IMR-90 (cell line): ENCODE data around the gene CIZ1. TPM values are rescaled to one million over a fixed set of nuclear protein-coding genes. Genes with fewer than 3 reads are reported as not detected.
A peak's percentile ranks its signal among the peaks of the same experiment; 100 is the strongest.

ENCODE experiments used
- ATAC-seq: fragments of 200-7000 bp; cut with Tn5 transposase; 2 replicates; pipeline ENCODE4 v1.9.1; 2020; ENCODE audit warnings: low read depth, mild to moderate bottlenecking, moderate library complexity
- BruUV-seq: library from RNA; stranded (reverse); fragments of 400-500 nt; replicated peaks from 2 replicates; lab custom pipeline; 2021; lab: Mats Ljungman, UMichigan
- CTCF ChIA-PET: fragments of 300-600 bp; formaldehyde crosslinking; extraction: SDS; loops from one replicate; lab custom pipeline; 2021; ENCODE audit warnings: antibody characterized with exemption; lab: Yijun Ruan, JAX
- POLR2A ChIA-PET: fragments of 300-600 bp; sonication (Branson Sonifier 250); formaldehyde crosslinking; loops from one replicate; lab custom pipeline; 2022; ENCODE audit warnings: antibody characterized with exemption; ENCODE audit not compliant: unreplicated experiment; lab: Charles Lee
- DNase-seq: peaks from one replicate; pipeline ENCODE4 v3.0.0; 2013
- H2AFZ ChIP-seq: replicated peaks from 2 replicates; pipeline ENCODE3; 2013; ENCODE audit warnings: low read length, mild to moderate bottlenecking; ENCODE audit not compliant: poor library complexity
- H2AK5ac ChIP-seq: 2 replicates; pipeline ENCODE4 v1.6.1; 2013; ENCODE audit warnings: low read depth, low read length, inconsistent platforms
- H2AK9ac ChIP-seq: replicated peaks from 2 replicates; pipeline ENCODE3; 2013; ENCODE audit warnings: mild to moderate bottlenecking, low read depth, low read length, moderate library complexity; ENCODE audit not compliant: poor library complexity
- H2BK120ac ChIP-seq: 2 replicates; pipeline ENCODE4 v1.6.1; 2013; ENCODE audit warnings: low read depth, low read length, inconsistent platforms
- H2BK15ac ChIP-seq: 3 replicates; pipeline ENCODE4 v1.6.1; 2013; ENCODE audit warnings: low read depth, low read length, inconsistent platforms
- H2BK20ac ChIP-seq: 2 replicates; pipeline ENCODE4 v1.6.1; 2013; ENCODE audit warnings: low read depth, mild to moderate bottlenecking, inconsistent platforms, low read length, moderate library complexity
- H2BK5ac ChIP-seq: 2 replicates; pipeline ENCODE4 v1.6.1; 2013; ENCODE audit warnings: mild to moderate bottlenecking, low read depth, low read length, inconsistent platforms; ENCODE audit not compliant: poor library complexity, severe bottlenecking
- H3K14ac ChIP-seq: replicated peaks from 2 replicates; pipeline ENCODE4 v1.6.1; 2013; ENCODE audit warnings: low read depth, low read length, inconsistent platforms
- H3K18ac ChIP-seq: 2 replicates; pipeline ENCODE4 v1.6.1; 2013; ENCODE audit warnings: low read depth, low read length, control low read depth
- H3K23ac ChIP-seq: 2 replicates; pipeline ENCODE4 v1.6.1; 2013; ENCODE audit warnings: low read depth, low read length, inconsistent platforms
- H3K27ac ChIP-seq: 2 replicates; pipeline ENCODE4 v1.5.1; 2013; ENCODE audit warnings: mild to moderate bottlenecking, control low read depth, low read length; ENCODE audit not compliant: insufficient read depth
- H3K27me3 ChIP-seq: 2 replicates; pipeline ENCODE4 v1.6.1; 2013; ENCODE audit warnings: low read length; ENCODE audit not compliant: control insufficient read depth, insufficient read depth
- H3K36me3 ChIP-seq: 2 replicates; pipeline ENCODE4 v1.6.1; 2013; ENCODE audit warnings: low read length, mixed read lengths; ENCODE audit not compliant: control insufficient read depth, insufficient read depth
- H3K4ac ChIP-seq: 2 replicates; pipeline ENCODE4 v1.6.1; 2013; ENCODE audit warnings: low read depth, low read length, inconsistent platforms
- H3K4me1 ChIP-seq: 2 replicates; pipeline ENCODE4 v1.6.1; 2013; ENCODE audit warnings: low read length, mixed read lengths; ENCODE audit not compliant: control insufficient read depth, insufficient read depth
- H3K4me2 ChIP-seq: 2 replicates; pipeline ENCODE4 v1.6.1; 2013; ENCODE audit warnings: low read depth, mild to moderate bottlenecking, control low read depth, low read length, moderate library complexity
- H3K4me3 ChIP-seq: 2 replicates; pipeline ENCODE4 v1.5.1; 2013; ENCODE audit warnings: low read depth, mild to moderate bottlenecking, control low read depth, low read length, moderate library complexity; ENCODE audit not compliant: insufficient read depth
- H3K56ac ChIP-seq: 2 replicates; pipeline ENCODE4 v1.6.1; 2013; ENCODE audit warnings: low read length, inconsistent platforms; ENCODE audit not compliant: insufficient read depth; ENCODE audit errors: extremely low read depth
- H3K79me1 ChIP-seq, 2 experiments: 2 replicates each; pipeline ENCODE4 v1.6.1; 2013; ENCODE audit warnings: low read length in 2 of 2, inconsistent platforms in 1 of 2, low read depth in 1 of 2
- H3K9ac ChIP-seq: 2 replicates; pipeline ENCODE4 v1.6.1; 2013; ENCODE audit warnings: low read depth, low read length, control low read depth
- H3K9me1 ChIP-seq: 2 replicates; pipeline ENCODE4 v1.6.1; 2013; ENCODE audit warnings: low read length, inconsistent platforms; ENCODE audit not compliant: insufficient read depth
- H3K9me3 ChIP-seq: 2 replicates; pipeline ENCODE4 v1.6.1; 2013; ENCODE audit warnings: low read length; ENCODE audit not compliant: control insufficient read depth, insufficient read depth
- H4K20me1 ChIP-seq: 2 replicates; pipeline ENCODE4 v1.6.1; 2013; ENCODE audit warnings: low read length, inconsistent platforms; ENCODE audit not compliant: insufficient read depth
- H4K5ac ChIP-seq: 2 replicates; pipeline ENCODE4 v1.6.1; 2013; ENCODE audit warnings: mild to moderate bottlenecking, low read depth, low read length, control low read depth
- H4K8ac ChIP-seq, 2 experiments: 2 replicates each; pipeline ENCODE4 v1.6.1; 2013; ENCODE audit warnings: low read depth in 2 of 2, low read length in 2 of 2, control low read depth in 1 of 2, inconsistent platforms in 1 of 2
- H4K91ac ChIP-seq: 2 replicates; pipeline ENCODE4 v1.6.1; 2013; ENCODE audit warnings: low read depth, low read length, inconsistent platforms; ENCODE audit not compliant: insufficient read depth
- BHLHE40 ChIP-seq: fragments of 150-350 bp; IDR thresholded peaks from 2 replicates; pipeline ENCODE4 v1.6.1; 2016; ENCODE audit warnings: mild to moderate bottlenecking, low read depth, low read length
- CEBPB ChIP-seq: IDR thresholded peaks from 2 replicates; pipeline ENCODE4 v1.6.1; 2012; ENCODE audit warnings: low read depth, low read length, improper control_type of control experiment
- CHD1 ChIP-seq: IDR thresholded peaks from 2 replicates; pipeline ENCODE4 v1.6.1; 2012; ENCODE audit warnings: low read depth, low read length, improper control_type of control experiment
- CTCF ChIP-seq: conservative IDR thresholded peaks from 2 replicates; pipeline ENCODE4 v1.5.1; 2012; ENCODE audit warnings: mild to moderate bottlenecking, low read depth, low read length, improper control_type of control experiment
- FOS ChIP-seq: fragments of 150-350 bp; IDR thresholded peaks from 2 replicates; pipeline ENCODE4 v1.6.1; 2016; ENCODE audit warnings: low read depth, low read length
- MAFK ChIP-seq: IDR thresholded peaks from 2 replicates; pipeline ENCODE4 v1.6.1; 2012; ENCODE audit warnings: low read depth, low read length, improper control_type of control experiment
- NFE2L2 ChIP-seq: fragments of 150-350 bp; IDR thresholded peaks from 2 replicates; pipeline ENCODE4 v1.6.1; 2016; ENCODE audit warnings: low read depth, mild to moderate bottlenecking, low read length
- POLR2A ChIP-seq: IDR thresholded peaks from 2 replicates; pipeline ENCODE4 v1.6.1; 2012; ENCODE audit warnings: mild to moderate bottlenecking, low read depth, low read length
- RCOR1 ChIP-seq: IDR thresholded peaks from 2 replicates; pipeline ENCODE4 v1.6.1; 2012; ENCODE audit warnings: mild to moderate bottlenecking, low read length, improper control_type of control experiment; ENCODE audit not compliant: insufficient replicate concordance
- RFX5 ChIP-seq: IDR thresholded peaks from 2 replicates; pipeline ENCODE4 v1.8.0; 2012; ENCODE audit warnings: low read depth, mild to moderate bottlenecking, low read length, moderate library complexity
- USF2 ChIP-seq: fragments of 150-350 bp; IDR thresholded peaks from 2 replicates; pipeline ENCODE4 v1.6.1; 2017; ENCODE audit warnings: mild to moderate bottlenecking, antibody characterized with exemption, low read length, low read depth
- WGBS, 2 experiments: methylation state at CpG; one replicate each; pipeline versions ENCODE4 v1.1.5 to v1.1.7; 2013; ENCODE audit warnings: missing lambda C conversion rate in 2 of 2; ENCODE audit not compliant: insufficient read length in 1 of 2; ENCODE audit errors: extremely low coverage in 2 of 2; 5-methylcytosine and 5-hydroxymethylcytosine counted together
- dilution Hi-C: fragments of 300-500 bp; cut with HindIII; formaldehyde crosslinking; loops from one replicate; pipeline ENCODE4 v1.14.3; 2018; ENCODE audit warnings: low sequenced_read_pairs; ENCODE audit not compliant: unreplicated experiment
- in situ Hi-C: fragments of 300-500 bp; cut with MboI; formaldehyde crosslinking; loops from 3 replicates; pipeline ENCODE4 v1.14.3; 2019; ENCODE audit warnings: low sequenced_read_pairs, inconsistent platforms, mixed read lengths
- intact Hi-C: fragments of 100-400 bp; cut with micrococcal nuclease; formaldehyde crosslinking; loops from 2 replicates; pipeline ENCODE4 v1.10.0; 2022
- polyA plus RNA-seq, 3 experiments: library from polyadenylated mRNA; depleted of rRNA; stranded (reverse); fragments of >200 nt; gene quantifications; 2 replicates each; pipeline ENCODE4 v1.2.3, GENCODE V29; 2012; ENCODE audit warnings: low replicate concordance in 1 of 3
- total RNA-seq: library from RNA; depleted of rRNA; stranded (reverse); fragments of >200 nt; gene quantifications from 2 replicates; pipeline ENCODE4 v1.2.3, GENCODE V29; 2012

CIZ1 gene
- total and polyA plus RNA-seq, 2 of the 4 experiments (the other 2 are of a cell fraction): 13.8 to 51.9 TPM

- H2BK20ac ChIP-seq: no peak overlapping the region
- in situ Hi-C loops: no loop called here
- H3K14ac ChIP-seq: no peak overlapping the region
- DNase-seq (no peak), ATAC-seq (no peak)
- no peak overlapping the region for H3K23ac ChIP-seq
- no peaks in the 10 kb centered on the region for H3K9me3 ChIP-seq
- peaks cover 2% of the 10 kb centered on the region for H3K4me1 ChIP-seq
- peak overlapping the region; percentile 79 for H2AK9ac ChIP-seq
- H2BK120ac ChIP-seq: no peak overlapping the region
- ChIA-PET CTCF (no interaction called here), POLR2A (interaction anchor here (0.6 kb wide), 1 partner anchor 22 kb away, joined by 8 read pairs; no protein-coding TSS in a partner anchor)
- peaks cover 0 to 4% of the 10 kb centered on the region in 2 experiments; a peak in 1 of 4 replicates for H3K79me1 ChIP-seq
- H4K20me1 ChIP-seq: peaks cover 3% of the 10 kb centered on the region; the same call in 1 of the 2 replicates
- 29% methylated on average over 1 of the region's 15 CpGs; no CpG with 5 or more reads in 1 of the 2 experiments for WGBS, 2 experiments
- H2BK15ac ChIP-seq: no peak overlapping the region
- intact Hi-C loops: no loop called here
- no peak overlapping the region for H3K4me3 ChIP-seq
- no peak overlapping the region for H3K4ac ChIP-seq
- no peaks in the 10 kb centered on the region for H3K27me3 ChIP-seq
- H3K56ac ChIP-seq: no peak overlapping the region
- BruUV-seq: no TSS peak
- dilution Hi-C loops: no loop called here
- no peak overlapping the region for H2AK5ac ChIP-seq
- no peak overlapping the region for H3K18ac ChIP-seq
- peaks cover under 1% of the 10 kb centered on the region; the same call in 1 of the 2 replicates for H3K9me1 ChIP-seq
- no peak overlapping the region for H4K5ac ChIP-seq
- H2AFZ ChIP-seq: no peak overlapping the region
- H2BK5ac ChIP-seq: no peak overlapping the region
- H4K91ac ChIP-seq: no peak overlapping the region
- H3K36me3 ChIP-seq: no peaks in the 10 kb centered on the region
- H3K4me2 ChIP-seq: no peak overlapping the region
- no peak overlapping the region for H3K27ac ChIP-seq
- H4K8ac ChIP-seq: no peak overlapping the region
- no peak overlapping the region for H3K9ac ChIP-seq
- TF ChIP-seq CTCF (no peak), MAFK (no peak), BHLHE40 (no peak), CEBPB (no peak), POLR2A (no peak), NFE2L2 (no peak), FOS (no peak), USF2 (no peak), CHD1 (no peak), RCOR1 (no peak), RFX5 (no peak)
Observed at GRCh38 chr9:128206916-128207910, 15.8 kb upstream of the CIZ1 start.
